GM12891 (cell line): ENCODE data around the gene PPFIBP1.

Experiments
- POLR2A ChIP-seq: IDR thresholded peaks from 2 replicates; pipeline ENCODE4 v1.6.1; 2011; ENCODE audit warnings: low read depth, low read length, control low read depth
- POLR2AphosphoS5 ChIP-seq: IDR thresholded peaks from 2 replicates; pipeline ENCODE4 v1.6.1; 2011; ENCODE audit warnings: low read depth, low read length, control low read depth
- SPI1 ChIP-seq: IDR thresholded peaks from 2 replicates; pipeline ENCODE4 v1.6.1; 2011; ENCODE audit warnings: low read depth, low read length, control low read depth
- TAF1 ChIP-seq: IDR thresholded peaks from 2 replicates; pipeline ENCODE4 v1.6.1; 2011; ENCODE audit warnings: low read depth, low read length, control low read depth

DNA sequence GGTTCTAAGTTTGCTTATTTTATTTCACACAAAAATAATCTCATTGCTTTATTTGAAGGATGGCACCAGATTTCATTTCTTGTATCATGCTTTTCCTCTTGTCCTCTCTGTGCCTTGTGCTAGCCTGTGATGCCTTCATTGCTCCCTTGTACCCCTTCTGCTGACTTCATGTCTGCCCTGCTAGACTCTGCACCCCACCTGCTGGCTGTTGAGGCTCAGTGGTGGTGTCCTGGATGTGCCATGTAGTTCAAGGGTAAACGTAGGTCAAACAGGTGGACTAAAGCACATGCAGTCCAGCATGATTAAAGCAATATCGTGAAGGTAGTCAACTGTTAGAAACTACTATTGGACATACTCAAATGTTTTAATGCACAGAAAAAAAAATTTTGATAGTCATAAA is 208.3 kb downstream of the PPFIBP1 start:
- no peak for TF ChIP-seq POLR2AphosphoS5
- no peak for TF ChIP-seq POLR2A
- TF ChIP-seq SPI1 = no peak
- no peak for TF ChIP-seq TAF1
